PC-3 (cell line): Measurements from ENCODE around the gene DBR1. TPM values are rescaled to one million over a fixed set of nuclear protein-coding genes. Genes with fewer than 3 reads are reported as not detected.

Source experiments
- ATAC-seq: fragments of 200-7000 bp; cut with Tn5 transposase; 2 replicates; pipeline ENCODE4 v1.9.1; 2020; ENCODE audit warnings: mild to moderate bottlenecking, moderate library complexity
- BruUV-seq: library from RNA; stranded (reverse); fragments of 400-500 nt; replicated peaks from 2 replicates; lab custom pipeline; 2021; lab: Mats Ljungman, UMichigan
- CTCF ChIA-PET: fragments of 300-600 bp; sonication (Branson Sonifier 250); formaldehyde crosslinking; loops from one replicate; lab custom pipeline; 2022; ENCODE audit warnings: antibody characterized with exemption; lab: Charles Lee
- POLR2A ChIA-PET: fragments of 300-600 bp; sonication (Branson Sonifier 250); formaldehyde crosslinking; loops from one replicate; lab custom pipeline; 2022; ENCODE audit warnings: antibody characterized with exemption; ENCODE audit not compliant: unreplicated experiment; lab: Charles Lee
- DNase-seq: peaks from one replicate; pipeline ENCODE4 v3.0.0-alpha.2; 2015
- H2AFZ ChIP-seq: fragments of 300-600 bp; sonication (generic); 2 replicates; pipeline ENCODE4 v1.6.0; 2016; ENCODE audit warnings: antibody characterized with exemption, low read length
- H3F3A ChIP-seq: fragments of 300-600 bp; sonication (generic); one replicate; pipeline ENCODE4 v1.6.0; 2017; ENCODE audit warnings: antibody characterized with exemption, low read length, control low read depth, mild to moderate bottlenecking; ENCODE audit not compliant: unreplicated experiment
- H3K27ac ChIP-seq: fragments of 300-600 bp; sonication (generic); 2 replicates; pipeline ENCODE4 v1.5.1; 2016; ENCODE audit warnings: mild to moderate bottlenecking, low read length
- H3K27me3 ChIP-seq: fragments of 300-600 bp; sonication (generic); 2 replicates; pipeline ENCODE4 v1.6.1; 2016; ENCODE audit warnings: low read length, mixed read lengths
- H3K36me3 ChIP-seq: fragments of 300-600 bp; sonication (generic); 2 replicates; pipeline ENCODE4 v1.6.1; 2016; ENCODE audit warnings: low read depth, mixed run types, low read length, mixed read lengths
- H3K4me1 ChIP-seq: fragments of 300-600 bp; sonication (generic); 2 replicates; pipeline ENCODE4 v1.5.1; 2016; ENCODE audit warnings: low read length; ENCODE audit not compliant: insufficient read depth
- H3K4me2 ChIP-seq: fragments of 300-600 bp; sonication (generic); 2 replicates; pipeline ENCODE4 v1.6.0; 2016; ENCODE audit warnings: low read length
- H3K4me3 ChIP-seq: fragments of 300-600 bp; sonication (generic); 2 replicates; pipeline ENCODE4 v1.5.1; 2016; ENCODE audit warnings: mild to moderate bottlenecking, low read length, mixed read lengths
- H3K79me2 ChIP-seq: fragments of 300-600 bp; sonication (generic); 2 replicates; pipeline ENCODE4 v1.6.1; 2017; ENCODE audit warnings: low read length, mixed read lengths
- H3K9ac ChIP-seq: fragments of 300-600 bp; sonication (generic); 2 replicates; pipeline ENCODE4 v1.6.0; 2016; ENCODE audit warnings: mild to moderate bottlenecking, low read length
- H3K9me2 ChIP-seq: fragments of 300-600 bp; sonication (generic); replicated peaks from 2 replicates; pipeline ENCODE4 v1.6.1; 2016; ENCODE audit warnings: mixed run types, low read length, mixed read lengths
- H3K9me3 ChIP-seq: fragments of 300-600 bp; sonication (generic); 2 replicates; pipeline ENCODE4 v1.6.1; 2016; ENCODE audit warnings: low read length, mixed read lengths
- H4K20me1 ChIP-seq: fragments of 300-600 bp; sonication (generic); 2 replicates; pipeline ENCODE4 v1.6.1; 2016; ENCODE audit warnings: low read length, mixed read lengths
- CTCF ChIP-seq: fragments of 300-600 bp; sonication (generic); conservative IDR thresholded peaks from 2 replicates; pipeline ENCODE4 v1.5.1; 2017; ENCODE audit warnings: antibody characterized with exemption, low read depth, mild to moderate bottlenecking, low read length
- EZH2 ChIP-seq: fragments of 300-600 bp; sonication (generic); IDR thresholded peaks from one replicate; pipeline ENCODE4 v1.6.1; 2017; ENCODE audit warnings: antibody characterized with exemption, mild to moderate bottlenecking, low read length; ENCODE audit not compliant: unreplicated experiment
- EZH2phosphoT487 ChIP-seq: fragments of 300-600 bp; sonication (generic); IDR thresholded peaks from 2 replicates; pipeline ENCODE4 v1.6.1; 2018; ENCODE audit warnings: mild to moderate bottlenecking, antibody characterized with exemption, low read length, borderline replicate concordance
- intact Hi-C: fragments of 100-400 bp; cut with micrococcal nuclease; formaldehyde crosslinking; loops from 2 replicates; pipeline ENCODE4 v1.9.0; 2023
- total RNA-seq: library from RNA; depleted of rRNA; stranded (reverse); fragments of >200 nt; gene quantifications from 2 replicates; pipeline ENCODE4 v1.2.3, GENCODE V29; 2014

The DBR1 gene
- total RNA-seq, 1 experiment from 2014 or later = 14.0 TPM

- Histone ChIP-seq H3K4me1 (no peaks in the 10 kb centered on the region), H3K9ac (no peak overlapping the region), H3K9me2 (no peaks in the 10 kb centered on the region), H3K79me2 (peaks cover 93% of the 10 kb centered on the region), H3K4me3 (no peak overlapping the region), H3K27me3 (no peaks in the 10 kb centered on the region), H3K9me3 (no peaks in the 10 kb centered on the region), H3K36me3 (no peaks in the 10 kb centered on the region), H2AFZ (no peak overlapping the region), H3K4me2 (no peak overlapping the region), H3F3A (no peaks in the 10 kb centered on the region), H4K20me1 (peaks cover 21% of the 10 kb centered on the region; the same call in 1 of the 2 replicates), H3K27ac (no peak overlapping the region)
- POLR2A ChIA-PET = no interaction called here
- no TSS peak for BruUV-seq
- intact Hi-C loops = no loop called here
- CTCF ChIA-PET = no interaction called here
- TF ChIP-seq EZH2 (no peak), EZH2phosphoT487 (no peak), CTCF (no peak)
- no peak for DNase-seq
- no peak for ATAC-seq
Measured at GRCh38 chr3:138203938-138204337, 29.2 kb upstream of the DBR1 start.

DNA sequence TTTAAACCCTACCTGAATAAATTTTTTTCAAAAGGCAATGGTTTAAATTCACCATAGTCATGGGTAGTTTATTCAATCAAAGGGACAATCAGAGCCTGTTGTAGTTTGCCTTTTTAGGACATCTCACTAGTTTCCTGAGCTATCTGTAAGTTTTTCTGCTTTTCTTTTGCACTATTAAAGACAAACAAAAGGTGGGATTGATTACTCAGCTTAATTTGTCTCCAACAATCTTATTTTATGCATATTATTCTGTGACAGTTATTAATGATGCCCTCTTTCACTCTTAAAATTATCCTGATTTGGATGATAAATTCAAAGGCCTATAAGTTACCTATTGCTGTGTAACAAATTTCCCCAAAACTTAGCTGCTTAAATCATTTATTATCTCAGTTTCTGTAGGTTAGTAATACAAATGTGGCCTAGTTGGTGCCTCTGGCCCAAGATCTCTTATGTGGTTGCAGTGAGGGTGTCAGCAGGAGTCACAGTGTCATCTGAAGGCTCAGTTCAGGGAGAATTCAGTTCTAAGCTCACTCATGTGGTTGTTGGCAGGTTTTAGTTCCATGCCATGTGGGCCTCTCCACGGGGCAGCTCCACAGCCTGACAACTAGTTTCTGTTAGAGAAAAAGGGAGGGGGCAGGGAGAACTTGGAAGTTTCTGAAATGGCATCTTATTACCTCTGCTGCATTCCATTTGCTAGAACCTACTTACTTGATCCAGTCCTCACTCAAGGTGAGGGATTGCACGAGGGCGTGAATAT, 28.4 kb upstream of the DBR1 start:
- Histone ChIP-seq H3K9me2 (no peaks in the 10 kb centered on the region), H3K4me3 (no peak overlapping the region), H3K27ac (no peak overlapping the region), H3K9me3 (no peaks in the 10 kb centered on the region), H2AFZ (no peak overlapping the region), H3K27me3 (no peaks in the 10 kb centered on the region), H3K79me2 (peaks cover 89% of the 10 kb centered on the region), H3K9ac (no peak overlapping the region), H3F3A (no peaks in the 10 kb centered on the region), H3K4me2 (no peak overlapping the region), H4K20me1 (peaks cover 20% of the 10 kb centered on the region; the same call in 1 of the 2 replicates), H3K4me1 (no peaks in the 10 kb centered on the region), H3K36me3 (no peaks in the 10 kb centered on the region)
- CTCF ChIA-PET = no interaction called here
- ATAC-seq (no peak), DNase-seq (no peak)
- intact Hi-C loops = no loop called here
- BruUV-seq = no TSS peak
- POLR2A ChIA-PET = no interaction called here
- TF ChIP-seq EZH2 (no peak), CTCF (no peak), EZH2phosphoT487 (no peak)

DNA sequence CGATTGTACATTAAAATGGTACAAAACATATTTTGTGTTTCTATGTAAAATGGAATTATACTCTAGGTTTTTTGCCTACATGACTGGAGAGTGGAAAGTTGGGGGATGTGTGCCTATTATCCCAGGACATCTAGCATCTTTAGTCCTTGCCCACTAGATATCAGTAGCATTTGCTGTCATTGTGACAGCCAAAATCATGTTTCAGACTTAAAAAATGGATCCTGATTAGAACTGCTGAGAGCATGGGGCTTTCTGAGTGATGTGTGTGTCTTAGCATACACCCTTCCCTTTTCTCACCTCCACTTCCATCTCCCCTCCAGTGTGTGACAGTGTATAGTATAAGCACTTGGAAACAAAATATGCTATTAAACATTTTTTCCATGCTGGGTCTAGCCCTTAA, 25.7 kb upstream of the DBR1 start:
- no peak overlapping the region for H2AFZ ChIP-seq
- ChIA-PET CTCF (no interaction called here), POLR2A (no interaction called here)
- intact Hi-C loops = no loop called here
- H3K4me2 ChIP-seq = no peak overlapping the region
- no peak for DNase-seq
- no peaks in the 10 kb centered on the region for H3K9me2 ChIP-seq
- H3K9ac ChIP-seq = no peak overlapping the region
- no peaks in the 10 kb centered on the region for H3F3A ChIP-seq
- H3K9me3 ChIP-seq = no peaks in the 10 kb centered on the region
- no peak for TF ChIP-seq EZH2
- no peak for TF ChIP-seq EZH2phosphoT487
- TF ChIP-seq CTCF = no peak
- H3K4me3 ChIP-seq = no peak overlapping the region
- peaks cover 91% of the 10 kb centered on the region for H3K79me2 ChIP-seq
- H3K4me1 ChIP-seq = no peaks in the 10 kb centered on the region; the same call in 1 of the 2 replicates
- no TSS peak for BruUV-seq
- H4K20me1 ChIP-seq = peaks cover 31% of the 10 kb centered on the region; the same call in 1 of the 2 replicates
- no peak for ATAC-seq
- no peak overlapping the region for H3K27ac ChIP-seq
- no peaks in the 10 kb centered on the region for H3K36me3 ChIP-seq
- H3K27me3 ChIP-seq = no peaks in the 10 kb centered on the region
